ENCODE data around the gene DACT1.

Gene DACT1

DNA sequence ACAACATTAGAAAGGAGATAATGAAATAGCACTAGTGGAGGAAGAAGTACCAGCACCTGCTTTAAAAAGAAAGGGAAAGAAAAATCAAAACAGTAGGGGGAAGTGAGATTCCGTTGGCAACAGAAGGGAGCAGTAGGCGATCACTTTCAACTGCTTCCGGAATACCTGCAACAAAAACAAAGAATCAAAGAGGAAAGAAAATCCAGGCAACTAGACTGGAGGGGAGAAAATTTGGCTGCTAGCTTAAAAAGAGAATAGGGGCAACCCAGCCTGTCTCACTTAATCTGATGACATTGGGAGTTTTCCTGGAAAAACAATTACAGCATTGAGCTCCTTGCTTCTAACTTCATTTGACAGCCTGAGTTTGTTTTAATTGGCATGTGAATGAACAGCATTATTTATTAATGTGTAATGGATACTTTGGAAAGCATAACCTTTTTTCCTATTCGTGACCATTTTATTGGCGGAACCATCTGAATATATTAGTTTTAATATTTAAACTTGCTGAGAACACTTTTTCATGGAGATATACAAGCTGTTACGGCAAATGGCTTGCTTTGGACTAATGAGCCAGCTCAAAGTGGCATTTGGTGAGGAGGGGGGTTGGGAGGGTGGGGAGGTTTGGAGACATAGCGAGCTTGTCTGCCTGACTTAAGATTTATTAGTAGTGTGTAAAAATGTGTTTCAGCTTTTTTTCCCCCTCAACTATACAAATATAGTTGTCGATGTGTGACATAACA is 2.5 kb upstream of the DACT1 start:
- no peak for DNase-seq (ENCODE audit: extremely low read depth in 1 of 2, low read depth in 1 of 2)

DNA sequence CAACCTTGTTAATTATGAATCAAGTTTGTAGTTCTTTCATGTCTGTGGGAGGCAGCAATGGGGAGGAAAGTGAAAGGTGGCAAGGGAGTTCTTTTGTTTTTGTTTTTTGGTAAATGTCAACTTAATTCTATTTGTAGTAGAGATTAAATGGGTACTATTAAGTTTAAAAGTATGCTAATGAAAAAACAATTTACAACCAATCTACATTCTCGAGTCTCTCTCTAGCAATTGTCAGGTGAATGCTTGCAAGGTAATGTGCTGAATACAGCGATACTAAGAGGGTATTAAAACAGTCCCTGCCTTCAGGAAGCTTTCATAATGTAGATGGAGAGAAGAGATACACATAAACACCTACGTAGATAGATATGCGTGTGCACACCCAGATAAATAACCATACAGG is 1.6 kb upstream of the DACT1 start:
- no peak for DNase-seq (ENCODE audit: extremely low read depth in 1 of 2, low read depth in 1 of 2)

DNA sequence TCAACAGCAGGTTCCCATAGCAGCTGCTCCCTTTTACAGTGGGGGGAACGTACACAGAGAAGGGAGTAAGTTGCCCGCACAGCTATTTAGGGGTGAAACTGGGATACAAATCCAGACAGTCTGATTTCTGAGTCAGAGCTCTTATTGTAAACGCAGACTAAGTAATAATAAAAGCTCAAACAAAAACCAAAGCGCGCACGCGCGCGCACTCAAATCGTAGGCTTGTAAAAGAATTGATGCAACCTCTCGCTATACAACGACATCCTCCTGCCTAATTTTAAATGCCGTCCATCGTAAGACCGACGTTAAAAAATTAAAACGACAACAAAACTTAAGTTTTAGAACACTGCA is 747 bp upstream of the DACT1 start:
- DNase-seq (ENCODE audit: extremely low read depth in 1 of 2, low read depth in 1 of 2): no peak

DNA sequence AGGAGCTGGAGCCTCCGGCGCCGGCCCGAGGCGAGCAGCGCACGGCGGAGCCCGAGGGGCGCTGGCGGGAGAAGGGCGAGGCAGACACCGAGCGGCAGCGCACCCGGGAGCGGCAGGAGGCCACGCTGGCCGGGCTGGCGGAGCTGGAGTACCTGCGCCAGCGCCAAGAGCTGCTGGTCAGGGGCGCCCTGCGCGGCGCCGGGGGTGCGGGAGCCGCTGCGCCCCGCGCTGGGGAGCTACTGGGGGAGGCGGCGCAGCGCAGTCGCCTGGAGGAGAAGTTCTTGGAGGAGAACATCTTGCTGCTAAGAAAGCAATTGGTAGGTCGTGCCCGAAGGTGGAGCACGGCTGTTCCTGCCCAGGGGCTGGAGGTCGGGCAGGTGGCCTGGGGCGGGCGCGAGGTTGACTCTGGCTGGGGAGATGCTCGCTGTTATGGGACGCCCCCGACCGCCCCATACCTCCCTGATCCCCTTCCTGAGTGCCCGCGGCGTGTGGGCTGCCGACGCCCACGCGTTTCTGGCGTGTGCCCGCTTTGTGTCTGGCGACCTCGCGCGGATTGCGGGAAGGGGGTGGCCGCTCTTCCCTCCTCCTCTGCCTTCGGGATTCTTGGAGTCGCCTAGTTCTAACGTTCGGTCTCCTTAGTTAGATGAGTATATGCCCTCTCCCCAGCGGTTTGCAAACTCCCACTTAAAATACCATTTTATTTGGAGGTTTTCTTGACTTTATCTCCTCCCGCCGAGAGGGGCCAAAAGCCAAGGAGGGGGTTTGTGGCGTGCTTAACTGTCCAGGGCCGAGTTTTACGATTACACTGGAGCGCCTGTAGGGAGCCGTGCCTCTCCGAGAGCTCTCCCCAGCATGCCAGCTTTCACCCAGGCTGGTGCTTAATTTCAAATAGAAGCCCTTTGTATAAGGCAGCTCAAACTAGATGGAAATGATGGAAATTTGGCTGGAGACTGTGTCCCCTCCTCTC is 752 bp downstream of the DACT1 start:
- DNase-seq (ENCODE audit: extremely low read depth in 1 of 2, low read depth in 1 of 2): no peak

DNA sequence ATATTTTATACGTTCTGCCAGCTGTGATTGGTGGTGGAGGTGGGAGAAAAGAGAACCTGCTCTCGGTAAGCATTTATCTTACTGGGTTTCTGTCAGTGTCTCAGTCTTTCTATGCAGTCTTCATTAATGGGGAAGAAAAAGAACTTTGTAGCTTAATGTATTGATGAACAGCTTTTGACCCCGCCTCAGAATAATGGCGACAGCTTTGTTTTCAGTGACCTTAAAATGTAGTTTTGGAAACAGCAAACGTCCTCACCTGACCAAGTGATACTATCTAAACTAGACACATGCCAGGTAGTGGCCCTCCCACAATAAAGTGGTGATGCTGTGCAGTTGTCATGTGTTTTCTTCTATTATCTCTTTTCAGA is 1.4 kb downstream of the DACT1 start:
- no peak for DNase-seq (ENCODE audit: extremely low read depth in 1 of 2, low read depth in 1 of 2)

DNA sequence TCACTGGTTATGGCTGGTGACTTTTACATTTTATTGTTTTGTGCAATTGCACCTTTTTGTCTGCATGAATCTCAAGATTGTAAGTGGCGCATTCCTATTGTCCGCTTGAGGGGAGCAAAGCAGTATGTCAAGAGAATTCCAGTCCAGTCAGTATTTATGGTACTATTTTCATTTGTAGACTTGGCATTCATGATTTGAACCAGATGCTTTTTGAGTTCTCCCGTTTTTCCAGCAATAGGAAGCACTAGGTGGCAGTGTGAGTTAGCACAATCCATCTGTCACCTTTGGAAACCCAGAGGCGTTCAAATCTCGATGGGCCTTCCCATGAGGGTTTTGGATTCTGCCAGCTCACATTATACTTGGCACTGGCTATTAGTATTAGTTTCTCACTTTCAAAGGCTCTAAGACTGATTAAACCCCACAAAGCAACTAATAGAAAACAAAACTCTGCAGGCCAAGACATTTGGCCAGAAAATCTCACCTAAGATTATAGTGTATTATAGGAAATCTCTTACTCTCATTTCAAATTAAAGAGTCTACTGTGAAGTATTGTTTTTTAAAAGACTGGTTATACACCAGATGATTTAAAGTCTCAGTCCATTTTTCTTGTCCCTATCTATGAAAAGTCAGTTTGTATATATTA is 2.2 kb downstream of the DACT1 start:
- DNase-seq (ENCODE audit: extremely low read depth in 1 of 2, low read depth in 1 of 2): no peak

DNA sequence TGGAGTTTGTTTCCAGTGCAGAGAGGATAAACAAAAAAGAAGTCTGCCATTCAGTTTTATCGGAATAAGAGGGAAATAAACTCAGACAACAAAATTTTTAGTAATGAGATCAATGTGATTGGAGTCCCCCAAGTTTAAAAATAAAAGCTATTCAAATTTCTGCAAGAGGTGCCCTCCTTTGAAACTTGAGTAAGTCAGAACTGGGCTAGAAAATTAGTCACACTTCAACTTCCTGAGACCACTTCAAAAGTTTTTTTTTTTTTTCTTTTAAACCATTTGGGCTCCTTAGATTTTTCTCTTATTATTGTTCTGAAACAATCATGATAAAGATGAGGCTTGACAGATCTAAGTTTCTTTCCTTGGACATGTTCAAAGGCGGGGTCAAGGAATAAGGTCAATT is 3.2 kb downstream of the DACT1 start:
- no peak for DNase-seq (ENCODE audit: extremely low read depth in 1 of 2, low read depth in 1 of 2)

DNA sequence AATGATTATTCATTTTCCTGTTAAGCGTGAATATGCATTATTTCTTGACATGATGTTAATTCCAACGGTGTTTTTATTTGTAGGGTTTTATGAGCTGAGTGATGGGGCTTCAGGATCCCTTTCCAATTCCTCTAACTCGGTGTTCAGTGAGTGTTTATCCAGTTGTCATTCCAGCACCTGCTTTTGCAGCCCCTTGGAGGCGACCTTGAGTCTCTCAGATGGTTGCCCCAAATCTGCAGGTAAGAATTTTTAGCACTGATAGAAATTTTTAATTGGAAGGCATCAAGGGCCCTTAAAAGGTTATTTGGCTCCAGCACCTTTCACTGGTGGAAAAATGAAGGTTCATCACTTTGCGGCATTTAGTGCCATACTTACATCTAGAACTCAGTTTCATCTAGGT is 3.7 kb downstream of the DACT1 start:
- no peak for DNase-seq (ENCODE audit: extremely low read depth in 1 of 2, low read depth in 1 of 2)

DNA sequence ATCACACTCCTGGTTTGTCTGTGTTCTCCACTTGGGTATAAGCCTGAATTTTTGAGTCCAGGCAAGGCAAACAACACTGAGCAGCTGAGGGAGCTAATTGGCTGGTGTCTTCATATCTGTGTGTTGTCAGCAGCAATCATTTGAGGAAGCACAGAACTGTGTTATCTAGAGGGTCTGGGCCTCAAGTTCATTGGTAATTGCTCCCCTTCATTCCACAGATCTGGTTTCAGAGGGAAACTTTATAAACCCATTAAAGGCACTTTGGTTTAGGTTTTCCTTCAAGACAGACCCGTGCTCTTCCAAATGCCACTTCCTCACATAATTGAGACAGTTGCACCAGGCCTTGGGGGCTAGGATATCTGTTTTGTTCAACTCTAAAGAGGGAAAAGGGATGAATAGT is 5.6 kb downstream of the DACT1 start:
- no peak for DNase-seq (ENCODE audit: extremely low read depth in 1 of 2, low read depth in 1 of 2)

DNA sequence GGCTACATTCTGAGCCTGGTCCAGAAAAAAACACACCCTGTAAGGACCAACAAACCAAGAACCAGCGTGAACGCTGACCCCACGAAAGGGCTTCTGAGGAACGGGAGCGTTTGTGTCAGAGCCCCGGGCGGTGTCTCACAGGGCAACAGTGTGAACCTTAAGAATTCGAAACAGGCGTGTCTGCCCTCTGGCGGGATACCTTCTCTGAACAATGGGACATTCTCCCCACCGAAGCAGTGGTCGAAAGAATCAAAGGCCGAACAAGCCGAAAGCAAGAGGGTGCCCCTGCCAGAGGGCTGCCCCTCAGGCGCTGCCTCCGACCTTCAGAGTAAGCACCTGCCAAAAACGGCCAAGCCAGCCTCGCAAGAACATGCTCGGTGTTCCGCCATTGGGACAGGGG is 7.9 kb downstream of the DACT1 start:
- no peak for DNase-seq (ENCODE audit: extremely low read depth in 1 of 2, low read depth in 1 of 2)

DNA sequence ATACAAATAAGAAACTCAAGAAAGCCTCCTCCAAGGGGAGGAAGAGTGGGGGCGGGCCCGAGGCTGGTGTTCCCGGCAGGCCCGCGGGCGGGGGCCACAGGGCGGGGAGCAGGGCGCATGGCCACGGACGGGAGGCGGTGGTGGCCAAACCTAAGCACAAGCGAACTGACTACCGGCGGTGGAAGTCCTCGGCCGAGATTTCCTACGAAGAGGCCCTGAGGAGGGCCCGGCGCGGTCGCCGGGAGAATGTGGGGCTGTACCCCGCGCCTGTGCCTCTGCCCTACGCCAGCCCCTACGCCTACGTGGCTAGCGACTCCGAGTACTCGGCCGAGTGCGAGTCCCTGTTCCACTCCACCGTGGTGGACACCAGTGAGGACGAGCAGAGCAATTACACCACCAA is 8.7 kb downstream of the DACT1 start:
- no peak for DNase-seq (ENCODE audit: extremely low read depth in 1 of 2, low read depth in 1 of 2)

DNA sequence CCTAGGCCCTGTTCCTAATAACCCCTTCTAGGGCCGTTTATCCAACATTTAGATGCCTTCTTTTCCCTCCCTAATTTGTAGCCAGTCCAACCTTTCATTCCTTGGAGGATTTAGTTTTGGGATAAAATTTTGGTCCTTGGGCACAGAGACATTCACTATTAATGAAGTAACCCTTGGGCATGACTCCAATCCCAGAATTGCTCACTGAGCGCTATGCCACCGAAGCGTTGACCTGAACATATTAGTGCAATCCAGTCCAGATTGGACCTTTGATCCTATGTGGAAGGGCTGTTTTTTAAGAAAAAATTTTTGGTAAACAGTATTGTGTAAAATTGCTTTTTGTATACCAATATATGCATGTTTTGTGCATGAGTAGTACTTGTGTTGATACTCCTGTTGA is 10.0 kb downstream of the DACT1 start:
- DNase-seq (ENCODE audit: extremely low read depth in 1 of 2, low read depth in 1 of 2): no peak

DNA sequence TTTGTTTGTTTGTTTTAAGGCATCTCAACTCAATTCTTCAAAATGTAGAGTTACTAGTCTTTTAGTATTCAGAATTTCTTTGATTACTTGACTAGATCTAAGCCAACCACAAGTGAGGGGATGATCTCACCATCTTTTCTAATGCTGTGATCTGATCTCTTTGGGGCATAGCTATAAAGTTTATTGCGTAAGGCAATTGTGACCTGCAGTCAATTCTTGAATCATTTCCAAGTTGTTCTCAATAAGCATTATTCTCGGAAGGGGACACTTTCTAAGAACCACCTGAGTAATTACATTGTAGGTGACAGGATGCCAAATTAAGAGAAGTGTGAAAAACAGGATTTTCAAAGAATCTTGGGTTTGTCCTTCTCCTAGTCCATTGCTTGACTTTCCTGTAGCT is 13.1 kb downstream of the DACT1 start:
- DNase-seq (ENCODE audit: extremely low read depth in 1 of 2, low read depth in 1 of 2): no peak

DNA sequence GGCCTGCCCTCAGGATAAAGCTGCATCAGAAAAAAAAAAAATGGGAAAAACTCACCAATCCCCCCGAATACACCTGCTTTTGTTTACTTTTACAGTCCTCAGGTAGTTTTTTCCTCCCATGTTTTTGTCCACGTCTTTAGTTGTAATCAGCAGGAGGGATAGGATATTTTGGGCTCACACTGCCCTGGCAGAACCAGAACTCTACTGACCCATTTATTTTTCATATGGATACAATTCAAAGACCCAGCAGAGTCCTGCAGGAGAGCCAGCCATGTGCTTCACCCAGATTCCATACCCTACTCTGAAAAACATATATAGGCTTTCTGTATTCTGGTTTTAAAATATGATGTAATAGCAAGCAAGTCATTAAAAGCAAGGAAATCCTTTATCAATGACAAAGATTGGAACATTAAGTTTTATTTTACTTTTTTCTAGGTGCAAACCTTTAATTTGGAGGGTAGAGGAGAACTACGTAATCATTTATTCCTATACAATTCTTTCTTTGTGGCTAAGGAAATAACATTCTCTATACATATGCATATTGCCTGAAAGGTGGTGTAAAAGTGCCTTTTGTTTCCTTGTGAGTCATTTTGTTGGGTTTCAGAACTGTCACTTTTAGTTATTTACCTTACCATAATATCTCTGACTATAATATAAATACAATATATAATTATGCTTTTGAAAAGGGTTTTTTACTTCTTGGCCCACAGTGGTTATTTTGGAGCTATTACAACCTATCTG is 19.1 kb downstream of the DACT1 start:
- no peak for DNase-seq (ENCODE audit: extremely low read depth in 1 of 2, low read depth in 1 of 2)

DNA sequence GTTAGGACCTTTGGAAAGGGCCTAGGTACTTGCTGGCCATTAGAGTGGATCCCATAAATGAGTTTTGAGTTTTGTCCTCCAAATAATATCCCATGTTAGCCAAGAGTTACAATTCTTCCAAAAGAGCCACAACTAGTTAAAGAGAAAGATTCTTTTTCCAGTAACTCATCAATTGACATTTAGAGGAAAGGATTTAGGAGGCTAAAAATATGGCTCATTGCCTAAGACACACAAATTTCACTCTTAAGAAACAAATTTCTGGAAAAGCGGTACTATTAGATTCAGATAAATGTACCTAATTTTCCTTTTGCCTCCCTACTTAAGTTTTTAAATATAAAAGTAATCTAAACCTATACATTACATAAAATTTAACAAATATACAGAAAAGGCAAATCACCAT is 21.3 kb downstream of the DACT1 start:
- no peak for DNase-seq (ENCODE audit: extremely low read depth in 1 of 2, low read depth in 1 of 2)

DNA sequence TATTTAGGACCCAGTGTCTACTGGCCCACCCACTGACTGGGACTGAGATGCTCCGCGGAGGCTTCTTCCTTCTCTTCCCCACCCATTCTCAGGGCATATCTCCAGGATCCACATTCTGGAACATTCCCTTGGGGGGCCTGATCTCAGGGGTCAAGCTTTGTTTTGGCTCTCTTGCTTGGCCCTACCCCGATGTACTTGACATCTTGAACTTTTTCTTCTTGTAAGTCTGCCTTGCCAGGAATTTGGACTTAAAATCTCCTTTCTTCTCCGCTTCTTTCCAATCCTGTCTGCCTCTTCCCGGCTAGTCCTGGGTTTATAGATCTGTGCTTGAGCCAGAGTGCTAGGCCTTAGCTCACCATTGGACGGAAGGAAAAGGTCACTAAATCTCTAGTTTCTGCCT is 22.1 kb downstream of the DACT1 start:
- no peak for DNase-seq (ENCODE audit: extremely low read depth in 1 of 2, low read depth in 1 of 2)

DNA sequence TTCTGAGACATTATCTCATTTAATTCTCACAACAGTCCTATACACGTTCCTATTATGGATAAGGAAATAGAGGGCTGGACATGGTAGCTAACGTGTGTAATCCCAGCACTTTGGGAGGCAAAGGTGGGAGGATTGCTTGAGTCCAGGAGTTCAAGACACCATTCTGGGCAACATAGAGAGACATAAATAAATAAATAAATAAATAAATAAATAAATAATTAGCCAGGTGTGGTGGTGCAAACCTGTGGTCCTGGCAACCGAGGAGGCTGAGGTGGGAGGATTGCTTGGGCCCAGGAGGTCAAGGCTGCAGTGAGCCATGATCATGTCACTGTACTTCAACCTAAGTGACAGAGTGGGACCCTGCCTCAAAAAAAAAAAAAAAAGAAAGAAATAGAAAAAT is 22.6 kb downstream of the DACT1 start:
- DNase-seq (ENCODE audit: extremely low read depth in 1 of 2, low read depth in 1 of 2): no peak

DNA sequence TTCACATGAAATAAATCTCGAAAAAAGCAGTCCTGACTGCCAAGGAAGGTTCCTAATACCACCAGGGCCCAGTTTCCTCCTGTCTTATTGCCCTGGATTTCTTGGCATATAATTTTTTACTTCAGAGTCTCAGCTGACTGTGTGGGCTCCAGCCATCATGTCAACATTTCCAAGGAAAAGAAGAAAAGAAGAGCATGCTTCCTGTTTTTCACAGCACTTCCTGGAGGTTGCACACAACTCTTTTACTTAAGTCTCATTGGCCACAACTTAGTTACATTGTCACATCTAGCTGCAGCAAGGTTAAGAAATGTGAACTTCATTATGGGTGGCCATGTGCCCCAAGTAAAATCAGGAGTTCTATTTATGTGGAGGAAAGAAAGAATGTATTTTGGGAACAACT is 24.3 kb downstream of the DACT1 start:
- no peak for DNase-seq (ENCODE audit: extremely low read depth in 1 of 2, low read depth in 1 of 2)

DNA sequence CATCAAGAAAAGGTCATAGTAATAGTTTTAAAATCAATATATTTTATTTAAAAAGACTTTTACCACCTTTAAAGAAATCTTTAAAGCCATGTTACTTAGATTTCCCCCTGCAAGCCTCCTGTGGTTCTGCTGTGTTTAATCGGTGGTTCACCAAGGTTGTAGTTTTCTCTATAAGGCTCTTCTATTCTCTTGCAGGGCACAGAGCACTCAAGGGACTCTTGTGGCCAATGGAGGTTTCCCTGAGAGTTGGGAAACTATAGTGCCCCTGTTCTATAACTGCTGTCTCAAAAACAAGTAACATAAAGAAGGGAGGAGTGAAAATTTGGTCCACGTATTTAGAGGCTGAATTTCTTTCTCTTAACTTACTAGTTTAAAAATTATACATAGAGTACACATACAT is 25.0 kb downstream of the DACT1 start:
- no peak for DNase-seq (ENCODE audit: extremely low read depth in 1 of 2, low read depth in 1 of 2)

DNA sequence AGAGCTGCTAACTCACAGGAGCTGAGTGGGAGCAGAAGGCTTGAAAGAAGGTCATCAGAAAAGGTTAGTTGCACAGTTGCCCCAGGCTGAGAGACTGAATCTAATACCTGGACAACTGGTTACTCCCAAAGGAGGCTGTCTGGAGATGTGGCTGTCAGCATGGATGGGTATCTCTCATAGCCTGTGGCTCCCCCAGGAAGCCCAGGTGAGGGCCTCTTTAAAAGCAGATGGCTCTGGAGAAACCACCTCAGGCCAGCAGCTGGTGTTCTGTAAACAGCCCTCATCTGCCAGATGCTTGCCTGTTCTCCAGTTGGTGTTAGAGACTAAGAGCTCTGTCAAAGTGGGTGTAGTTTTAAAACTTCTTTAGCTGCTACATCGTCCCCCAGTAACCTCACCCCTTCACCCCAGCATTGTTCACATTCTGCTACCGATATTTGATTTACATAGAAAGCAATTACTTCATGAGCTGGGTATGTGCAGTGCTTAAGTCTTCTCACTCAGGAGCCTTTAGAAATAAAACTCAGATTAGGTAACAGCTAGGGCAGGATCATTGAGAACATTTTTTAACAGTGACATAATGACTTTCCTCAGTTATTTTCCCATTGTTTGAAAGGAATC is 25.8 kb downstream of the DACT1 start:
- no peak for DNase-seq (ENCODE audit: extremely low read depth in 1 of 2, low read depth in 1 of 2)
